NCI-H187 treated with DMSO at 0.1 percent for 48 hours (cell line): Measurements from ENCODE around the gene TM4SF4.
"Not testable (repeated sequence)": the region's sequence is repeated elsewhere in the genome, so short reads cannot be mapped to it uniquely, and the experiment has no call there.

Source experiments
- DNase-seq: peaks from one replicate; lab custom pipeline; 2025; lab: John Stamatoyannopoulos, UW

The TM4SF4 gene

GRCh38 chr3:149474250-149474817, at the start of gene TM4SF4:
Gene TM4SF4, plus strand, starts transcription at chr3:149474697. Its CDS starts 181 bp downstream, at chr3:149474878.
- no peak for DNase-seq

GRCh38 chr3:149424918-149425317, 49.6 kb upstream of the TM4SF4 start:
- no peak for DNase-seq

GRCh38 chr3:149426325-149426724, 48.2 kb upstream of the TM4SF4 start:
- DNase-seq, result no peak

- no peak for DNase-seq
Observed at GRCh38 chr3:149428087-149428486, 46.4 kb upstream of the TM4SF4 start.

- no peak for DNase-seq
Observed at GRCh38 chr3:149430216-149430615, 44.3 kb upstream of the TM4SF4 start.

GRCh38 chr3:149432149-149432548, 42.3 kb upstream of the TM4SF4 start:
- no peak for DNase-seq

GRCh38 chr3:149435996-149436885, 38.3 kb upstream of the TM4SF4 start:
- no peak for DNase-seq

- no peak for DNase-seq
Observed at GRCh38 chr3:149437286-149437685, 37.2 kb upstream of the TM4SF4 start.

GRCh38 chr3:149437710-149438109, 36.8 kb upstream of the TM4SF4 start:
- DNase-seq, result no peak

- DNase-seq, result no peak
Observed at GRCh38 chr3:149438981-149439380, 35.5 kb upstream of the TM4SF4 start.

GRCh38 chr3:149441642-149442041, 32.9 kb upstream of the TM4SF4 start:
- no peak for DNase-seq

GRCh38 chr3:149442043-149442442, 32.5 kb upstream of the TM4SF4 start:
- no peak for DNase-seq

GRCh38 chr3:149442851-149443544, 31.5 kb upstream of the TM4SF4 start:
- no peak for DNase-seq

GRCh38 chr3:149443545-149443912, 31.0 kb upstream of the TM4SF4 start:
- no peak for DNase-seq

- not testable (repeated sequence) for DNase-seq
Observed at GRCh38 chr3:149444867-149445266, 29.6 kb upstream of the TM4SF4 start.

- DNase-seq, result no peak
Observed at GRCh38 chr3:149448331-149448831, 26.1 kb upstream of the TM4SF4 start.

GRCh38 chr3:149449182-149449581, 25.3 kb upstream of the TM4SF4 start:
- DNase-seq, result no peak

- DNase-seq, result no peak
Observed at GRCh38 chr3:149449799-149450198, 24.7 kb upstream of the TM4SF4 start.

GRCh38 chr3:149450281-149450680, 24.2 kb upstream of the TM4SF4 start:
- no peak for DNase-seq

GRCh38 chr3:149452036-149452435, 22.5 kb upstream of the TM4SF4 start:
- no peak for DNase-seq

- DNase-seq, result no peak
Observed at GRCh38 chr3:149453140-149453805, 21.2 kb upstream of the TM4SF4 start.

- no peak for DNase-seq
Observed at GRCh38 chr3:149454746-149455145, 19.8 kb upstream of the TM4SF4 start.
